GM23338 (cell line): ENCODE data around the gene RASGRF2.
"Not testable (repeated sequence)": the region's sequence is repeated elsewhere in the genome, so short reads cannot be mapped to it uniquely, and the experiment has no call there.

Experiments
- CREB1 ChIP-seq: fragments of 250-450 bp; sonication (Bioruptor Pico); IDR thresholded peaks from 2 replicates; pipeline ENCODE4 v1.5.0; 2020; ENCODE audit warnings: low read depth, mild to moderate bottlenecking, moderate library complexity
- EZH2 ChIP-seq: fragments of 200-600 bp; sonication (generic); IDR thresholded peaks from one replicate; pipeline ENCODE4 v1.8.0; 2017; ENCODE audit warnings: antibody characterized with exemption, mild to moderate bottlenecking, low read depth; ENCODE audit not compliant: unreplicated experiment
- EZH2phosphoT487 ChIP-seq: fragments of 200-600 bp; sonication (generic); IDR thresholded peaks from one replicate; pipeline ENCODE4 v1.8.1; 2018; ENCODE audit warnings: antibody characterized with exemption; ENCODE audit not compliant: unreplicated experiment
- NANOG ChIP-seq: IDR thresholded peaks from 2 replicates; pipeline ENCODE4 v1.6.1; 2016; ENCODE audit warnings: antibody characterized with exemption, borderline replicate concordance
- POLR2AphosphoS5 ChIP-seq: IDR thresholded peaks from 2 replicates; pipeline ENCODE4 v1.6.1; 2016; ENCODE audit warnings: antibody characterized with exemption, low read depth
- TF ChIP-seq, protein P1 (sequence below), 2 experiments: fragments of 200-600 bp in 1 of 2; sonication (generic) in 1 of 2; conservative IDR thresholded peaks; 2 replicates each; pipeline versions ENCODE4 v1.5.1 to v1.6.1; 2016 to 2017; ENCODE audit warnings: antibody characterized with exemption in 2 of 2, low read depth in 2 of 2, mild to moderate bottlenecking in 2 of 2, moderate library complexity in 1 of 2
- TF ChIP-seq, protein P2 (sequence below): IDR thresholded peaks from one replicate; pipeline ENCODE4 v1.6.1; 2018; ENCODE audit warnings: antibody characterized with exemption; ENCODE audit not compliant: unreplicated experiment
- TF ChIP-seq, protein P3 (sequence below): IDR thresholded peaks from 2 replicates; pipeline ENCODE4 v1.6.1; 2016; ENCODE audit warnings: antibody characterized with exemption

DNA sequence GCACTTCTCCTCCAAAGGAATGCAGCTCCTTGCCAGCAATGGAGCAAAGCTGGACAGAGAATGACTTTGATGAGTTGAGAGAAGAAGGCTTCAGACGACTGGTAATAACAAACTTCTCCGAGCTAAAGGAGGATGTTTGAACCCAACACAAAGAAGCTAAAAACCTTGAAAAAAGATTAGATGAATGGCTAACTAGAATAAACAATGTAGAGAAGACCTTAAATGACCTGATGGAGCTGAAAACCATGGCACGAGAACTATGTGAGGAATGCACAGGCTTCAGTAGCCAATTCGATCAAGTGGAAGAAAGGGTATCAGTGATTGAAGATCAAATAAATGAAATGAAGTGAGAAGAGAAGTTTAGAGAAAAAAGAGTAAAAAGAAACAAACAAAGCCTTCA, 69.6 kb downstream of the RASGRF2 start:
- TF ChIP-seq, protein P1, sequence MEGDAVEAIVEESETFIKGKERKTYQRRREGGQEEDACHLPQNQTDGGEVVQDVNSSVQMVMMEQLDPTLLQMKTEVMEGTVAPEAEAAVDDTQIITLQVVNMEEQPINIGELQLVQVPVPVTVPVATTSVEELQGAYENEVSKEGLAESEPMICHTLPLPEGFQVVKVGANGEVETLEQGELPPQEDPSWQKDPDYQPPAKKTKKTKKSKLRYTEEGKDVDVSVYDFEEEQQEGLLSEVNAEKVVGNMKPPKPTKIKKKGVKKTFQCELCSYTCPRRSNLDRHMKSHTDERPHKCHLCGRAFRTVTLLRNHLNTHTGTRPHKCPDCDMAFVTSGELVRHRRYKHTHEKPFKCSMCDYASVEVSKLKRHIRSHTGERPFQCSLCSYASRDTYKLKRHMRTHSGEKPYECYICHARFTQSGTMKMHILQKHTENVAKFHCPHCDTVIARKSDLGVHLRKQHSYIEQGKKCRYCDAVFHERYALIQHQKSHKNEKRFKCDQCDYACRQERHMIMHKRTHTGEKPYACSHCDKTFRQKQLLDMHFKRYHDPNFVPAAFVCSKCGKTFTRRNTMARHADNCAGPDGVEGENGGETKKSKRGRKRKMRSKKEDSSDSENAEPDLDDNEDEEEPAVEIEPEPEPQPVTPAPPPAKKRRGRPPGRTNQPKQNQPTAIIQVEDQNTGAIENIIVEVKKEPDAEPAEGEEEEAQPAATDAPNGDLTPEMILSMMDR (conservative IDR thresholded peaks at IDR 0.05; ENCODE audit: low read depth in 2 of 2), result not testable (repeated sequence)
- TF ChIP-seq CREB1 (CRISPR knock-in tag); POLR2AphosphoS5; EZH2; EZH2phosphoT487; NANOG: not testable (repeated sequence)
- TF ChIP-seq, protein P2, sequence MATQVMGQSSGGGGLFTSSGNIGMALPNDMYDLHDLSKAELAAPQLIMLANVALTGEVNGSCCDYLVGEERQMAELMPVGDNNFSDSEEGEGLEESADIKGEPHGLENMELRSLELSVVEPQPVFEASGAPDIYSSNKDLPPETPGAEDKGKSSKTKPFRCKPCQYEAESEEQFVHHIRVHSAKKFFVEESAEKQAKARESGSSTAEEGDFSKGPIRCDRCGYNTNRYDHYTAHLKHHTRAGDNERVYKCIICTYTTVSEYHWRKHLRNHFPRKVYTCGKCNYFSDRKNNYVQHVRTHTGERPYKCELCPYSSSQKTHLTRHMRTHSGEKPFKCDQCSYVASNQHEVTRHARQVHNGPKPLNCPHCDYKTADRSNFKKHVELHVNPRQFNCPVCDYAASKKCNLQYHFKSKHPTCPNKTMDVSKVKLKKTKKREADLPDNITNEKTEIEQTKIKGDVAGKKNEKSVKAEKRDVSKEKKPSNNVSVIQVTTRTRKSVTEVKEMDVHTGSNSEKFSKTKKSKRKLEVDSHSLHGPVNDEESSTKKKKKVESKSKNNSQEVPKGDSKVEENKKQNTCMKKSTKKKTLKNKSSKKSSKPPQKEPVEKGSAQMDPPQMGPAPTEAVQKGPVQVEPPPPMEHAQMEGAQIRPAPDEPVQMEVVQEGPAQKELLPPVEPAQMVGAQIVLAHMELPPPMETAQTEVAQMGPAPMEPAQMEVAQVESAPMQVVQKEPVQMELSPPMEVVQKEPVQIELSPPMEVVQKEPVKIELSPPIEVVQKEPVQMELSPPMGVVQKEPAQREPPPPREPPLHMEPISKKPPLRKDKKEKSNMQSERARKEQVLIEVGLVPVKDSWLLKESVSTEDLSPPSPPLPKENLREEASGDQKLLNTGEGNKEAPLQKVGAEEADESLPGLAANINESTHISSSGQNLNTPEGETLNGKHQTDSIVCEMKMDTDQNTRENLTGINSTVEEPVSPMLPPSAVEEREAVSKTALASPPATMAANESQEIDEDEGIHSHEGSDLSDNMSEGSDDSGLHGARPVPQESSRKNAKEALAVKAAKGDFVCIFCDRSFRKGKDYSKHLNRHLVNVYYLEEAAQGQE, result not testable (repeated sequence)
- TF ChIP-seq, protein P3, sequence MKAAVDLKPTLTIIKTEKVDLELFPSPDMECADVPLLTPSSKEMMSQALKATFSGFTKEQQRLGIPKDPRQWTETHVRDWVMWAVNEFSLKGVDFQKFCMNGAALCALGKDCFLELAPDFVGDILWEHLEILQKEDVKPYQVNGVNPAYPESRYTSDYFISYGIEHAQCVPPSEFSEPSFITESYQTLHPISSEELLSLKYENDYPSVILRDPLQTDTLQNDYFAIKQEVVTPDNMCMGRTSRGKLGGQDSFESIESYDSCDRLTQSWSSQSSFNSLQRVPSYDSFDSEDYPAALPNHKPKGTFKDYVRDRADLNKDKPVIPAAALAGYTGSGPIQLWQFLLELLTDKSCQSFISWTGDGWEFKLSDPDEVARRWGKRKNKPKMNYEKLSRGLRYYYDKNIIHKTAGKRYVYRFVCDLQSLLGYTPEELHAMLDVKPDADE, result not testable (repeated sequence)
